HG03432 (cell line): ENCODE measurements around the gene ZKSCAN8.

Experiments used
- ATAC-seq: cut with Tn5 transposase; IDR thresholded peaks from one replicate; pipeline ENCODE4 v1.9.1; 2021; ENCODE audit warnings: mild to moderate bottlenecking, moderate library complexity; ENCODE audit not compliant: unreplicated experiment

ZKSCAN8 gene

DNA sequence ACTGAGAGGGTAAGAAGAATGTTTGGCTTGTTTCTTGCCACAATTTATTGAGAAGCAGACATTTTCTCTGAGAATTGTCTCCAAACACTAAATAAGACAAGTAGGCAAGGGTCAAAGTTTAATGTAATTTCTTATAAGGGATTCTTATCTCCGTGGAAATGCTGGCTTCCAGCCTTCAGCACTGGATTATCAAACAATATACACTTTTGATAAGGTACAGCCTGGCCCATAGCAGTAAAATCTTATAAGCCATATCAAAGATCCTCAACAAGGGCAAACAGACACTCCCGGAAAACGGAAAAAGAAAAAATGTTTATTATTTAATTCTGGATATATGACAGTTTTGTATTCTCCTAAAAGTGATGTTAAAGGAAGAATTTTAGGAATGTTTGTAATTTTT, 64.8 kb downstream of the ZKSCAN8 start:
- ATAC-seq, result no peak

DNA sequence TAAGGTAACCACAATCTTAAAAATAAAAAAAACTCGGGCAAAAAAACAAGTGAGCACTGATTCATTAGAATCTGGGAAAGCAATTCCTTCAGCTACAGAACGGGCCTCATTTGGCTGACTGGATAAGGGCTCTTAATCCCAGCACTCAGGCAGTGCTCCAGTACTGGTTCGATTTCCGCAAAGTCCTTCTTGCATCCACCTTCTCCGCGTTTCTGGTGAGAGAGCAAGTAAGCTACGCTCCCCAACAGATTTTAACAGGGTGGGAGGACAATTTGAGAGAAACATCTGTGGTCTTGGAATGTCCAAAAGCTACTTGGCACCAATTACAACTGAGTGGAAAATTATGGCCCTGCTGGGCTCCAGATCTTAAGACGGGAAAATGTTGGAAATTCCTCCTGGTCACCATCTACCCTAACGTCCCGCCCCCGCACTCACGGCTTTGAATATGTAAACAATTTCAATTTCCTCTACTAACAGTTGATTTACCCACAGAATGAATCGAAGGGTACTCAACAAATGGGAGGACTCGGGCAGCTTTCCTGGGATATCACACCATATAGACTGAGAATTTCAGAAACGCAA, 65.3 kb downstream of the ZKSCAN8 start:
- no peak for ATAC-seq

DNA sequence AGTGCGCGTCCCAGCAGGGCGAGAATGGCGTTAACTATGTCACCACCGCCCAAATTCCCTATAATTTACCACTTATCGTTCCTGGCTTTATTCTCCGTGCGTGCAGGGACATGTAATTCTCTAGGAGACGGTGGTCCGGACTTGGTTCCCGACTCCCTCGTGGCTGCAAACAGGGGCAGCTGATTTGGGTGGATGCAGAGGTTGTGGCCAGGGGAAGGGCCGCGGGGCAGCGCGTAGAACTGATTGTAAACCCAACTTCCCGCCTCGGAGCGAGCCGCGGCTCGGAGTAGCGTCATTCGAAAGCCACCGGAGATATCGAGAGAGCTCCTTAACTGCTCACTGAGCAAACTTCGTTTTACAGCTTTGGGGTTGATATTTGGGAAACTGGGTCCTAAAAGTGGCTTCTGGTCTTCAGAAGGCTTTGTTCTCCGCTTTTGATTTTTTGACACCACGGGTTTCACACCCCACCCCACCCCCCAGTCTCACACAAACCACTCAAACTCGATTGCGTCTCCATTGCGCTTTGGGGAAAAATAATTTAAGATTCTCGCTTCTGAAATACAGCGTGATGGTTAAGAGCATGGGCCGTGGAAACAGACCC, 65.9 kb downstream of the ZKSCAN8 start:
- peak; percentile 39 for ATAC-seq

DNA sequence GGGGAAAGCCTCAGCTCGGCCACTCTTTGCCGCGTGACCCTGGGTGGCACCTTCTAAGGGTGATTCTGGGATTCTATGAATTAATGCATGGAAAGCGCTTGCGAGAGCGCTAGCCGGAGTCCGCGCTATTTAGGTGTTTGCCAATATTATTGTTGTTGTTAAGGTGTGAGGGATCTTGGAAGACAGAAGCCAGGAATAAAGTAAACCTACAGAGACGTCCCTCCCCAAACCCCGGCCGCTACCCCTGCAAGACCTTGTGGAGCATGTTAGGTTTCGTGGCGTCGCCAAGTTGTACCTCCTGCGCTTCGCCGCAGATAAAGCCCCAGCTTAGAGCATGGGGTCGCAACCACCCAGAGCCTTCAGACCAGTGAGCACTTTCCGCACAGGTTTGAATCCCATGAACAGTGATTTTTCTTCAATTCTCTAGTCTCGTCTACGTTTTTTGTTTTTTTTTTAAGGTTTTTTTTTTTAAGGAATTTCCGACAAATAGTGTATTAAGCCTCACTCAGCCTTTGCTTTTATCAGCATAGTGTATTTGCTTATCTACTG, 66.5 kb downstream of the ZKSCAN8 start:
- no peak for ATAC-seq
